Astrocyte of the hippocampus (primary cell): ENCODE measurements around the gene CDKN1C.

ENCODE experiments used
- DNase-seq: peaks from one replicate; pipeline ENCODE4 v3.0.0; 2011; ENCODE audit warnings: low read depth, low spot score

Gene CDKN1C

DNA sequence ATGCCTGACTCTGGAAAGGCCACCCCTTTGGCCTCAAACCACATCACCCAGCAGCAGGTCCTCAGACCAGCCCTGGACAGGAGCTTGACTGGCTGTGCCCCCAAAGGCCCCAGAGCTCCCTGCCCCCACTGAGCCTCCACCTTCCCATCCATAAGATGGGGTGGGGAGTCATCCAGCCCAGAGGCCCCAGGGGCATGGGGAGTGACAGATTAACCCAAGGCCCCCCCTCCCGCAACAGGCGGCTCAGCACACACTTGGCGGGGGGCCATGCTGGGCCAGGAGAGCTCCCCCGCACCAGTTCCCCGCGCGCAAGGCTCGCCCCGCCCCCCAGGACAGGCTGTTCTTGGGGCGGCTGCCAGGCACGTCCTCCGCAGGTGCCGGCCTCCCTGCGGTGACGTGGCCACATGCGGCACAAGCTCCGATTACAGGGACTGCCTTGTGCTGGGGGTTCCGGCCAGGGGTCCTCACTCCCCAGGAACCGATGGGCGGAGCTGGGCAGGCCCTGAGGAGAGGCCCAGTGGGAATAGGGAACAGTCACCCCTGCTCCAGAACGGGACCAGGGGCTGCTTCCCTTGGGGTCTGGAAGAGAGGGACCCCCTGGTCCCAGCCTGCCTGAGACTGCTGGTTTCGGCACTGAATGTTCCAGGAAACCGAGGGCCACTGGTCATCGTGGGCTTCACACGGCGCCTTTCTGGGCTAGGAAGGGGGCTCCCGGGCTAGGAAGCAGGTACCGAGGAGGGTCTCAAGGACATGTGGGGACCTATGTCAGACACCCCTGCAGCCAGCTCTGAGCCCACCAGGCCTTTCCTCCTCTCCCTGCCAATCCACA lies 5.1 kb upstream of the CDKN1C start:
- no peak for DNase-seq

DNA sequence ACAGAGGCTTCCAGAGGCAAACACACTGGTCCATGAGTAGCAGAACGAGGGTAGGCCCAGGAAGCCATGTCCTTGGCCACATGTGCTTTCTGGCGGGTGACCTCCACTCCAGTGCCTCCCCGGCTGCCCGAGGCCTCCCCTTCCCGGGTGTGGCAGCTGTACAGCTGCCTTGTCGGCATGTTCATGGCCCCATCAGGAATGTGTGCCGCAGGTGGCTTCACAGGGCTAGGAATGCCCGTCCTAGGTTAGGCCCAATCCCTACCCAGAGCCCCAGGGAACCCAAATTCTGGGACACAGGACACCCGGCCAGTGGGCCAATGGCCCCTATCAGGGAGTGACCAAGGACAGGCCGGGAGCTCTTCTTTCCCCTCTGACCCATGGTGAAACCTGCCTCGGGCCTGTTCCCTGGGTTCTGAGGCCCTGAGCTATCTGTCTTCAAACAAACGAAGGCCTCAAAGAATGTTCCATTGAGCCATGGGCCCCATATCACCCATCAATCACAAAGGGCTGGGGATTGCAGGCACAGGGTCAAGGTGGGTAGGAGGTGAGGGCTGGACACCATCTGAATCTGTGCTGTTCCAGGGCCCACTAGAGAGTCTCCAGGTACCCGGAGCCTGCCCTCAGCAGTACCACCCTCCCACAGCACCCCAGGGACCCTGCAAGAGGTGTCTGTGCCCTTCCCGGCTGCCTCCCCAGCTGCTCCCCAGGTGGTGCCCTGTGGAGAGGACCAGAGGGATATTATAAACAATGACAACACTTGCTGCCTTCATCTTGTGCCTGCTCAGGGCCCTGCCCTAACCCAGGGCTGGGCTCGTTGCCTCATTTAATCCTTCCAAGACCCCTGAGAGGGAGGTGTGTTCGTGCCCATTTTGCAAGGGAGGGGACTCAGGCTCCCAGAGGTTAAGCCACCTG lies 4.0 kb upstream of the CDKN1C start:
- no peak for DNase-seq

DNA sequence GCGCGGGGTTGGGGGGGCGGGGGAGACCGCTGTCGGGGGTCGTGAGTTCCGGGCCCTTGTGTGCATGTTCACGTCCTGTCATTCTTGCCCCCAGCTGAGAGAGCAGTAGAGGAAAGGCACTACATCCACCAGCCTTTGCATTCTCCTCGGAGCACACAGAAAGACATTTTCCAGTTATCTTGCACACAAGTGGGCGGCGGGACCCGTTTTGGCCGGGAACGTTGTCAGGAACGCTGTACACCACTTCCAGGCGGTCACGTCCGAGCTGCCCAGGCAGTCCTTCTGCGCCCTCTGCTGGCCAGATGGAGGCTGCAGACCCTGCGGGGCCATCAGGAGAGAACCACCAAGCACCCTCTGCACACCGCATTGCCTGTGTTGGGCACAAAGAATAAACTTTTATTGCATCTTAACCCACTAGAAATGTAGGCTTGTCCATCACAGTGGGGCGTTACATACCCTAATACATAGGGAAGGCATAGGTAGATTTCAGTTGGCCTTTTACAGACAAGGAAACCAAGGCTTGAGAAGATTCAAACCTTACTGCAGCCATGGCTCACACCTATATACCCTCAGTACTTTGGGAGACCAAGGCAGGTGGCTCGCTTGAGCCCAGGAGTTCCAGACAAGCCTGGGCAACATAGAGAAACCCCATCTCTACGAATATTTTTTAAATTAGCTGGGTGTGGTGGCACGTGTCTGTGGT lies 2.8 kb upstream of the CDKN1C start:
- DNase-seq: peak; percentile 95

DNA sequence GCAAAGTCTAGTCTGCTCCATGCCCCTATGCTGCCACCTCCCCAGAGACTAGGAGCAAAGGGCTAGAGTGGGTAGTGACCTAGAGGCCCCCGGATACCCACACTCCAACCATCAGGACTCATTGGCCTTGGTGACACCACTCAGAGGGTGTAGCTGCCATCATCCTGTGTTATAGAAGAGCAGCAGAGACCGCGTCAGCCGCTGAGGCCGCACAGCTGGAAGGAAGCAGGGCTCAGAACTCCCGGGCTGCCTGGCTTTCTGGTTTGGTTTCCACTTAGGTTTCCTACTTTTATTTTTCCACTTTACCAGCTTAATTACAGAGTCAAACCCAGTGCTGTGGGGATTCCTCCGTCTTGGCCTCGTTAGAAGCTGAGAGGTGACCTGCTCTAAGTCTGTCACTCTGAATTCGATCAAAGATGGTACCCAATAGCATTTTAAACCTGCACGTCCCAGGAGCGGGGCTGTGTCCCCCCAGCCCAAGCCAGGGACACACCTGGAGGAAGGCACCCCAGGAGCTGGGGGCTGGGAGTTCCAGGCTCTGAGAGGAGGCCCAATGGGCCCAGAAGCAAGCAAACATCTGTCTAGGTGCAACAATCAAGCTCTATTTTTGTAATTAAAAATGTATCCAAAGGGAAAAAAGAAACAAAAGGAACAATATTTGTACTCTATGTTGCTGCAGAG lies 2.1 kb upstream of the CDKN1C start:
- DNase-seq: no peak

DNA sequence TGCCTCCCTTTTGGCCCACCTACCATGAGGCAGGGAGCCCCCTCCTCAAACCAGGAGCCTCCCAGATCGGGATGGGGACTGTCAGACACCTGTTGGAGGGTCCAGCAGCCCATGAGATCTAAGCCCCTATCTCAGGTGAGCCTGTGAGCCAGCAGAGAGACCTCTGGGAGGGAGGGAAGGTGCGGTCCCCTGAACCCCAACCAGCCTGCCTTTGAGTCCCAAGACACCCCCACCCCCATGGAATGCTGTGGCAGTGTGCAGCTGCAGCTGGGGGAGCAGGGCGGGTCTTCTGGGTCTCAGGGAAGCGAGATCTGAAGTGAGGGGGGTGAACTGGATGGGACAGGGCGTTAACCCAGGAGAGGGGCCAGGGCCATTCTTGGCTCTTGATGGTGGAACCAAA lies 1.4 kb upstream of the CDKN1C start:
- DNase-seq: no peak

DNA sequence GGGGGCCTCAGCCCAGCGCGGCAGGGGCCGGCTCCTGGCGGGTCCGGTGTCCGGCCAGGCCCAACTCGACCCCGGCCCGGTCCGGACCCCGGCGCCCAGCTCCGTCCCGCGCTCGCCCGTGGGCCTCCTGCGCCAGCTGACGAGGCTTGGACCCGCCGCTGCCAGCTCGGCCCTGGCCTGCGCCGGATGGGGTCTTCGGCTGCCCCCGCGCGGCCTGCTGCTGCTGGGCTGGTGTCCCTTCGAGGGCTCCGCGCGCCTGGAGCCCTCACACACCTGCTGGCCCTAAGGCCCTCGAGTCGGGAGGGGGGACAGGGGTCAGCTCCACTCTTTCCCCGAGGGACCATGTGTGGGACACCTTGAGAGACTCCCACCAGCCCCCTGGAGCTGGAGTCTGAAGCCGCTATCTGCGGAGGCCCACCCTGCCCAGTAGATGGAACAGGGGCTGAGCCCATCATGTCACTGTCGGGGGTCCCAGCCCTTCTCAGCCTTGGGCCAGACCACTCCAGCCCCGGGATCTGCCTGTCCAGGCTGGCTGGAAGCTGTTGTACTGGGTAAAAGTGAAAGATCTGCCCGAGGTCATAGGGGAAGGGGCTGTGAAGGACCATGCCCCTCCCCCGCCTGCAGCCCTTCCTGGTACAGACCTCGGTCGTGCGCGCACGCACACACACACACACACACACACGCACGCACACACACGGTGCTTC lies 768 bp upstream of the CDKN1C start:
- peak; percentile 78 for DNase-seq

DNA sequence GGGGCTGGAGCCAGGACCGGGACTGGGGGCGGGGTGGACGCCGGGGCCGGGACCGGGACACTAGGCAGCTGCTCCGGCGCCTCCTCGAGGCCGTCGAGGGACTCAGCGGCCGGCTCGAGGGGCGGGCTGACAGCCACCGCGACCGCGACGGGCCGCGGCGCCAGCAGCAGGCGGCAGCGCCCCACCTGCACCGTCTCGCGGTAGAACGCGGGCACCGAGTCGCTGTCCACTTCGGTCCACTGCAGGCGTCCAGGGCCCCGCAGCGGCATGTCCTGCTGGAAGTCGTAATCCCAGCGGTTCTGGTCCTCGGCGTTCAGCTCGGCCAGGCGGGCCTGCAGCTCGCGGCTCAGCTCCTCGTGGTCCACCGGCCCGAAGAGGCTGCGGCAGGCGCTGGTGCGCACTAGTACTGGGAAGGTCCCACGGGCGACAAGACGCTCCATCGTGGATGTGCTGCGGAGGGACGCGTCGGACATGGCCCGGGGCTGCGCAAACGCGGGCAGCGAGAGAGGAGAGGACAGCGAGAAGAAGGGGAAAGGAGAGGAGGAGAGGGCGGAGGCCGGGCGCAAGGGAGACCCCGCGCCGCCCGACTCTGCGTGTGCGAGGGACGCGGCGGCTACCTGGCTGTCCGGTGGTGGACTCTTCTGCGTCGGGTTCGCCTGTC lies 428 bp downstream of the CDKN1C start:
- peak; percentile 89 for DNase-seq

GRCh38 chr11:2883979-2884815 lies 1.4 kb downstream of the CDKN1C start:
- DNase-seq: peak; percentile 72

DNA sequence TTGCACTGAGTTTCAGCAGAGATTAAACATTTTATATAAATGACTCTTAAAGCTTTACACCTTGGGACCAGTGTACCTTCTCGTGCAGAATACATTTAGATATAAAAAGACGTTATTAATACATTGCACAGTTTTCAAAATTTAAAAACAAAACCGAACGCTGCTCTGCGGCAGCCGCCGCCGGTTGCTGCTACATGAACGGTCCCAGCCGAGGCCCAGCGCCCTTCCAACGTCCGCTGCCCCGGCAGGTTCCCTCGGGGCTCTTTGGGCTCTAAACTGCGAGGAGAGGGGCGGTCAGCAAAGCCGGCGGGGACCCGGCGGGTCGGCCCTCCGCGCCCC lies 2.0 kb downstream of the CDKN1C start:
- no peak for DNase-seq

DNA sequence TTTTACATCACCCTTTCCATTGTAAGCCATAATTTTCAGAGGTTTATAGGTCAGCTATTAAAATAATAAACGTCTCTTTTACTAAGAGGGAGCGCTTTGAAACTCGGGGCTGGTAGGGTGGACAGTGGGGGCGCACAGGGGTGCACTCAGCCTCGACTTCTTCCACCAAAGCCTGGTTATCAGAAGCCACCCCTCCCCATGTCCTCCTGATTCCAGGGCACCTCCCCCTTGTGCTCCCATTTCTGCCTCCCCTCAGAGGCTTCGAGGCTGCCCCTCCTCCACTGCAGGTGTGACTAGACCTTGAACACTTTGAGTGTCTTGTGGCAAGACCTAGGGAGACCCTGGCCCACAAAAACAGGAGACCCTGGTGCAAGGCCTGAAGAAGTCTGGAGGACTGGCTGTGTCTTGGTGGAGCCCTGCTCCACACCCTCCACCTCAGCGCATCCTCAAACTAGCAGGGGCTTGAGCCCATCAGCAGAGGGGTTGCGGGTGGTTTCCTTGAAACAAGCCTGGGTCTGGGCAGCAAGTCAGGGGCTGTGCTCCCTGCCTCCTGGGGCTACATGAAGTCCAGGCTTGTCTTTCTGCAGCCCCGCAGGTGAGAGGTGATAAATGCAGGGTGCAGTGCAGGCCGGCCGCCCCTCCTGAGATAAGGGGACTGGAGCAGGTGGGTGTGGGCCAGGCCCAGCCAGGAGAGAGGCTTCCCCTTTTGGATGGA lies 3.0 kb downstream of the CDKN1C start:
- DNase-seq: no peak

GRCh38 chr11:2881981-2882375 lies 3.6 kb downstream of the CDKN1C start:
- no peak for DNase-seq

DNA sequence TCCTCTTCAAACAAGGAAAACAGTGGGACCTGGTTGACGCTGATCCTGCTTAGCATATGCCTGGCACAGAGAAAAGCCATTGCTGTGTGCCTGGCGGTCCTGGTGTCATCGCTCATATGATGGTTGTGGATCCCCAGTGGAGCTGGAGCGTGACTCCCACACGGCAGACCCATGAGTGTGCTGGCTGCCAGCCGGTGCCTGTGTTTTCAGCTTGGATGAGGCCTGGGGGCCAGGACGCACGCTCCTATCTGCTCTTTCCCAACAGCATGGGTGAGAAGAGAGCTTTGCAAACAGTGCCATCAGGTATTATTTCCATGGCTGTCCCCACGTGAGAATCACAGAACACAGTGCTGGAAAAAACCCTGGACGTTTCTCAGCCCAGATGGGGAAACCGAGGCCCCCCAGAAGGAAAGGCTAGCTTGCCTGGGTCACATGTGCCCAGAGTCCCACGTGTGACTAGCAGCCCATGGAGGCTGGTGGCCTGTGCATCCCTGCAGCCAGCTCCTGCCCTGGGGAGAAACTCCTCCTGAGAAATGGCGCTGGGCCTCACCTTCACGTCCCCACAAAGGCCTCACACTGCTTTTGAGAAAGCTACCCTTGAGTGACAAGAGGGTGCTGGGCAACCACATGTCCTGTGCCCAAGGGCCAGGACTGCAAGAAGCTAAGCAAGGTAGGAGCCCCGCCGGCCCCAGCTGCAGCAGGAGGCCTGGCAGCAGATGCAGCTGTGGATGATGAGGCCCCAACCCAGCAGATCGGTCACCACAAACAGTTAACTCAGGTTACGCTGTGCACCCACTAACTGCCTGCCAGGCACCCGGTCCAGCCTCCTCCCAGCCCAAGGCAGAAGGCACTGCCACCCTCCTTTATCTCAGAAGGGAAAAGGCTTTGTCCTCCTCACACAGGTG lies 4.2 kb downstream of the CDKN1C start:
- no peak for DNase-seq

GRCh38 chr11:2880646-2881045 lies 4.9 kb downstream of the CDKN1C start:
- DNase-seq: no peak

DNA sequence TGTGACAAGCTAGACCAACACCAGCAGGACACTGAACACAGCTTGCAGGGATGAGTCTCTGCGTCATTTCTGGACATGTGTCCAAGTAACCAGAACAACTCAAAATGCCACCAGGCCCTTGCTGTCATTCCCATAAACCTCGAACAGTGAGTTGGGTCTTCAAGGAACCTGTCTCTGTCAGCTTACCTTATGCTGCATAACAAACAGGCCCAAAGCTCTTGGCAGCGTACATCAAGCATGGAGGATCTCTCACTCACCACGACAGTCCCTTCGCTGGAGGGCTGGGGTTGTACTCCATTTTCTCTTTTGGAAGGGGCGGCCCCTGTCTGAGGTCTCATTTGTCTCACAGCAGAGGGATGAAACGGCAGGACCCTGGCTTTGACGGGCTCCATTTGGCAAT lies 6.8 kb downstream of the CDKN1C start:
- DNase-seq: no peak

GRCh38 chr11:2877474-2877873 lies 8.1 kb downstream of the CDKN1C start:
- DNase-seq: no peak

DNA sequence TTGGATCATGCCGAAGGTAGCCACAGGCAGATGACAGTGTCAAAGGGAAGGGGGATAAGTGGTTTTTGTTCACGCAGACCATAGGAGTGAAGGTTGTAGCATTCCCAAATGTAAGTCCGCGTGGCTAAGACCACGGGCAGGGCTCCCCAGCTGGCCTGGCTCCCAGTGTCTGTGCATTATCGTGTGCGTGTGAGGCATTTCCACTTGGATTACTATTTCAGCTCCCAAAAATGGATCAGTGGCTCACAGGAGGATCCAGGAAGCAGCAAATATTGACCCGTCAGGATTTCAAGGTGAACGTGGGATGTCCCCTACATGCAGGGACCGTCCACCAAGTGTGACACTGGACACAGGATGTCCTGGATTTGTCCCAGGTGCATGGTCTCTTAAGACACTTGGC lies 10.6 kb downstream of the CDKN1C start:
- DNase-seq: no peak

GRCh38 chr11:2870969-2871680 lies 14.4 kb downstream of the CDKN1C start:
- no peak for DNase-seq
